WTC11 (cell line): ENCODE data around the gene DNAH17. TPM values are rescaled to one million over a fixed set of nuclear protein-coding genes. Genes with fewer than 3 reads are reported as not detected.
A peak's percentile ranks its signal among the peaks of the same experiment; 100 is the strongest.

Source experiments
- ATAC-seq: fragments of 200-7000 bp; cut with Tn5 transposase; 2 replicates; pipeline ENCODE4 v1.10.0; 2021; ENCODE audit warnings: mild to moderate bottlenecking, moderate library complexity
- CTCF ChIA-PET: fragments of 300-600 bp; sonication (Branson Sonifier 250); formaldehyde crosslinking; loops from one replicate; lab custom pipeline; 2021; ENCODE audit warnings: antibody characterized with exemption; lab: Charles Lee
- POLR2A ChIA-PET: fragments of 350-600 bp; sonication (Branson Sonifier 250); formaldehyde crosslinking; loops from one replicate; lab custom pipeline; 2021; ENCODE audit warnings: antibody characterized with exemption; lab: Charles Lee
- DNase-seq: peaks from one replicate; pipeline ENCODE4 v3.0.0; 2021; ENCODE audit warnings: low spot score
- H3K27ac Mint-ChIP-seq: 2 replicates; pipeline ENCODE4 v1.8.0; 2021; ENCODE audit warnings: mixed read lengths
- H3K27me3 Mint-ChIP-seq: 2 replicates; pipeline ENCODE4 v1.8.0; 2021; ENCODE audit warnings: low read depth, mild to moderate bottlenecking, moderate library complexity, mixed read lengths
- H3K36me3 Mint-ChIP-seq: 2 replicates; pipeline ENCODE4 v1.8.0; 2021; ENCODE audit warnings: mixed read lengths
- H3K4me1 Mint-ChIP-seq: 2 replicates; pipeline ENCODE4 v1.8.0; 2022; ENCODE audit warnings: mixed read lengths
- H3K4me3 Mint-ChIP-seq: 2 replicates; pipeline ENCODE4 v1.8.0; 2021; ENCODE audit warnings: mild to moderate bottlenecking, moderate library complexity, mixed read lengths
- H3K9me3 Mint-ChIP-seq: 2 replicates; pipeline ENCODE4 v1.8.0; 2021; ENCODE audit warnings: mixed read lengths
- ATF6 ChIP-seq: sonication (generic); formaldehyde crosslinking; IDR thresholded peaks from 2 replicates; pipeline ENCODE4 v1.8.1; 2023; ENCODE audit warnings: mild to moderate bottlenecking, missing genetic modification reagents
- CDX4 ChIP-seq: fragments of 250-450 bp; sonication (Bioruptor Pico); IDR thresholded peaks from 2 replicates; pipeline ENCODE4 v1.9.0; 2021; ENCODE audit warnings: moderate library complexity, mild to moderate bottlenecking, inconsistent platforms, borderline replicate concordance
- CREB1 ChIP-seq: sonication (generic); formaldehyde crosslinking; IDR thresholded peaks from 2 replicates; pipeline ENCODE4 v1.8.0; 2023; ENCODE audit warnings: mild to moderate bottlenecking, missing genetic modification reagents
- ETV6 ChIP-seq: sonication (generic); formaldehyde crosslinking; IDR thresholded peaks from 2 replicates; pipeline ENCODE4 v1.8.1; 2022; ENCODE audit warnings: mild to moderate bottlenecking, missing genetic modification reagents
- FOXP4 ChIP-seq: sonication (generic); formaldehyde crosslinking; IDR thresholded peaks from 2 replicates; pipeline ENCODE4 v1.8.0; 2022; ENCODE audit warnings: mild to moderate bottlenecking, missing genetic modification reagents
- GRHL2 ChIP-seq: fragments of 250-450 bp; sonication (Bioruptor Pico); IDR thresholded peaks from 2 replicates; pipeline ENCODE4 v1.8.0; 2022; ENCODE audit warnings: mild to moderate bottlenecking, moderate library complexity; ENCODE audit not compliant: insufficient replicate concordance, severe bottlenecking
- JUN ChIP-seq: sonication (generic); formaldehyde crosslinking; IDR thresholded peaks from 2 replicates; pipeline ENCODE4 v1.8.0; 2023; ENCODE audit warnings: mild to moderate bottlenecking, missing genetic modification reagents
- NR3C1 ChIP-seq: sonication (generic); formaldehyde crosslinking; conservative IDR thresholded peaks from 2 replicates; pipeline ENCODE4 v1.8.1; 2023; ENCODE audit warnings: low read depth, mild to moderate bottlenecking, missing genetic modification reagents
- OVOL2 ChIP-seq: fragments of 250-450 bp; sonication (Bioruptor Pico); IDR thresholded peaks from 2 replicates; pipeline ENCODE4 v1.9.0; 2021; ENCODE audit warnings: mild to moderate bottlenecking, borderline replicate concordance
- PRRX2 ChIP-seq: fragments of 250-450 bp; sonication (Bioruptor Pico); IDR thresholded peaks from 2 replicates; pipeline ENCODE4 v1.8.0; 2021; ENCODE audit warnings: mild to moderate bottlenecking
- RELA ChIP-seq: sonication (generic); formaldehyde crosslinking; IDR thresholded peaks from 2 replicates; pipeline ENCODE4 v1.8.1; 2022; ENCODE audit warnings: missing genetic modification reagents, mild to moderate bottlenecking, borderline replicate concordance
- RORB ChIP-seq: fragments of 250-450 bp; sonication (Bioruptor Pico); IDR thresholded peaks from 2 replicates; pipeline ENCODE4 v1.9.0; 2021; ENCODE audit warnings: mild to moderate bottlenecking
- SOX15 ChIP-seq: fragments of 250-450 bp; sonication (Bioruptor Pico); IDR thresholded peaks from 2 replicates; pipeline ENCODE4 v1.9.0; 2021; ENCODE audit warnings: mild to moderate bottlenecking
- SP1 ChIP-seq: sonication (generic); formaldehyde crosslinking; conservative IDR thresholded peaks from 2 replicates; pipeline ENCODE4 v1.8.1; 2022; ENCODE audit warnings: missing genetic modification reagents
- TEAD4 ChIP-seq: sonication (generic); formaldehyde crosslinking; IDR thresholded peaks from 2 replicates; pipeline ENCODE4 v1.8.0; 2022; ENCODE audit warnings: mild to moderate bottlenecking, missing genetic modification reagents
- TP53 ChIP-seq: sonication (generic); formaldehyde crosslinking; IDR thresholded peaks from 2 replicates; pipeline ENCODE4 v1.8.1; 2023; ENCODE audit warnings: mild to moderate bottlenecking, missing genetic modification reagents
- ZNF121 ChIP-seq: sonication (generic); formaldehyde crosslinking; IDR thresholded peaks from 2 replicates; pipeline ENCODE4 v1.8.0; 2023; ENCODE audit warnings: missing genetic modification reagents
- ZNF396 ChIP-seq: fragments of 250-450 bp; sonication (Bioruptor Pico); IDR thresholded peaks from 2 replicates; pipeline ENCODE4 v1.8.0; 2021; ENCODE audit warnings: mild to moderate bottlenecking, moderate library complexity, borderline replicate concordance
- ZNF423 ChIP-seq: fragments of 250-450 bp; sonication (Bioruptor Pico); IDR thresholded peaks from 2 replicates; pipeline ENCODE4 v2.1.2; 2022; ENCODE audit warnings: mild to moderate bottlenecking, moderate library complexity
- total RNA-seq: library from RNA; stranded (reverse); gene quantifications from 3 replicates; pipeline ENCODE4 v1.2.3, GENCODE V29; 2021
- TF ChIP-seq, protein P1 (sequence below): sonication (generic); formaldehyde crosslinking; IDR thresholded peaks from 2 replicates; pipeline ENCODE4 v1.8.1; 2022; ENCODE audit warnings: missing genetic modification reagents, borderline replicate concordance
- TF ChIP-seq, protein P2 (sequence below): sonication (generic); formaldehyde crosslinking; IDR thresholded peaks from 2 replicates; pipeline ENCODE4 v1.8.0; 2023; ENCODE audit warnings: missing genetic modification reagents

DNAH17 gene
- total RNA-seq, 1 experiment from 2014 or later, result 0.87 TPM

- peak overlapping the region; percentile 44 for H3K27ac Mint-ChIP-seq
- H3K27me3 Mint-ChIP-seq, result no peaks in the 10 kb centered on the region
- TF ChIP-seq CDX4 (CRISPR knock-in tag), result no peak
- no peak for TF ChIP-seq JUN (CRISPR knock-in tag)
- no peak for TF ChIP-seq ZNF423
- TF ChIP-seq, protein P1, sequence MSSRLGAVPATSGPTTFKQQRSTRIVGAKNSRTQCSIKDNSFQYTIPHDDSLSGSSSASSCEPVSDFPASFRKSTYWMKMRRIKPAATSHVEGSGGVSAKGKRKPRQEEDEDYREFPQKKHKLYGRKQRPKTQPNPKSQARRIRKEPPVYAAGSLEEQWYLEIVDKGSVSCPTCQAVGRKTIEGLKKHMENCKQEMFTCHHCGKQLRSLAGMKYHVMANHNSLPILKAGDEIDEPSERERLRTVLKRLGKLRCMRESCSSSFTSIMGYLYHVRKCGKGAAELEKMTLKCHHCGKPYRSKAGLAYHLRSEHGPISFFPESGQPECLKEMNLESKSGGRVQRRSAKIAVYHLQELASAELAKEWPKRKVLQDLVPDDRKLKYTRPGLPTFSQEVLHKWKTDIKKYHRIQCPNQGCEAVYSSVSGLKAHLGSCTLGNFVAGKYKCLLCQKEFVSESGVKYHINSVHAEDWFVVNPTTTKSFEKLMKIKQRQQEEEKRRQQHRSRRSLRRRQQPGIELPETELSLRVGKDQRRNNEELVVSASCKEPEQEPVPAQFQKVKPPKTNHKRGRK (CRISPR knock-in tag), result no peak
- TF ChIP-seq, protein P2, sequence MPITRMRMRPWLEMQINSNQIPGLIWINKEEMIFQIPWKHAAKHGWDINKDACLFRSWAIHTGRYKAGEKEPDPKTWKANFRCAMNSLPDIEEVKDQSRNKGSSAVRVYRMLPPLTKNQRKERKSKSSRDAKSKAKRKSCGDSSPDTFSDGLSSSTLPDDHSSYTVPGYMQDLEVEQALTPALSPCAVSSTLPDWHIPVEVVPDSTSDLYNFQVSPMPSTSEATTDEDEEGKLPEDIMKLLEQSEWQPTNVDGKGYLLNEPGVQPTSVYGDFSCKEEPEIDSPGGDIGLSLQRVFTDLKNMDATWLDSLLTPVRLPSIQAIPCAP, result no peak
- TF ChIP-seq ATF6 (CRISPR knock-in tag), result no peak
- TF ChIP-seq ZNF121, result no peak
- no peak for TF ChIP-seq SP1 (CRISPR knock-in tag)
- H3K4me1 Mint-ChIP-seq, result peaks cover 17% of the 10 kb centered on the region
- H3K36me3 Mint-ChIP-seq, result peaks cover 21% of the 10 kb centered on the region
- CTCF ChIA-PET, result interaction anchor here (1.1 to 1.4 kb wide), 3 partner anchors 43 to 49 kb away, joined by 4 to 8 read pairs (median 4); no protein-coding TSS in a partner anchor
- POLR2A ChIA-PET, result no interaction called here
- ATAC-seq (no peak), DNase-seq (no peak)
- H3K4me3 Mint-ChIP-seq, result no peak overlapping the region
- no peaks in the 10 kb centered on the region for H3K9me3 Mint-ChIP-seq
Measured at GRCh38 chr17:78409191-78409928, 167.8 kb downstream of the DNAH17 start.

DNA sequence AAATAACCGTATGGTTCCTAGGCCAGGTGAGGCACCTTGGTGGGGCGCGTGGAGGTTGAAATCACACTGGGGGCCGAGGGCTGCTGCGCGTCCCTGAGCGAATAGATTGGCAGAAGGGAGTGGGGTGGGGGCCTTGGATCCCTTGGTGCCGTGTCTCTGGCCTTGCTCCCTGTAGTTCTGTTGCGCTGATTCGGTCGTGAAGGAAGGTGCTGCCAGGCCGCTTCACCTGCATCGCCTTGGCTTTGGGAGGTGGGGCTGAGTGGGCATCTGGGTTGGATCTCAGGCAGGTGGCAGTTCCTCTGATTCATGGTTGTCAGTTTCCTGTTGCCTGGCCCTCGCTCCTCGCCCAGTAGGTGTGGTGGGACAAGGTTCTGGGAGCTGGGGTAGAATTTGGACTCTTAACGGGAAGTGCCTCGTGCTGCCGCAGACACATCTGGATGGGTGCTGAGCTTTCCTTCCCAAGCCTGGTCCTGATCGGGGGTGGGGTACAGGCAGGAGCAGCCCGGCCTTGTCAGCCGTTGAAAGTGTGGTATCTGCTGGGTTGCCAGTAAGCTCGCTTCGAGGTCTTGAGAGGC lies 168.6 kb downstream of the DNAH17 start:
- no peak for TF ChIP-seq FOXP4
- TF ChIP-seq RELA (CRISPR knock-in tag), result 0 out of 2 replicates have a peak, but pooled peaks have one; percentile 29
- TF ChIP-seq, all 79 proteins: peak for 1
- ATAC-seq (no peak), DNase-seq (no peak)
- H3K4me3 Mint-ChIP-seq, result no peak overlapping the region
- no peaks in the 10 kb centered on the region for H3K9me3 Mint-ChIP-seq
- H3K27ac Mint-ChIP-seq, result peak overlapping the region; percentile 52
- H3K36me3 Mint-ChIP-seq, result peaks cover 27% of the 10 kb centered on the region
- CTCF ChIA-PET, result interaction anchor here (1.1 to 1.4 kb wide), 2 partner anchors 43 to 48 kb away, joined by 4 read pairs; no protein-coding TSS in a partner anchor
- H3K27me3 Mint-ChIP-seq, result no peaks in the 10 kb centered on the region
- peaks cover 17% of the 10 kb centered on the region for H3K4me1 Mint-ChIP-seq
- POLR2A ChIA-PET, result no interaction called here

DNA sequence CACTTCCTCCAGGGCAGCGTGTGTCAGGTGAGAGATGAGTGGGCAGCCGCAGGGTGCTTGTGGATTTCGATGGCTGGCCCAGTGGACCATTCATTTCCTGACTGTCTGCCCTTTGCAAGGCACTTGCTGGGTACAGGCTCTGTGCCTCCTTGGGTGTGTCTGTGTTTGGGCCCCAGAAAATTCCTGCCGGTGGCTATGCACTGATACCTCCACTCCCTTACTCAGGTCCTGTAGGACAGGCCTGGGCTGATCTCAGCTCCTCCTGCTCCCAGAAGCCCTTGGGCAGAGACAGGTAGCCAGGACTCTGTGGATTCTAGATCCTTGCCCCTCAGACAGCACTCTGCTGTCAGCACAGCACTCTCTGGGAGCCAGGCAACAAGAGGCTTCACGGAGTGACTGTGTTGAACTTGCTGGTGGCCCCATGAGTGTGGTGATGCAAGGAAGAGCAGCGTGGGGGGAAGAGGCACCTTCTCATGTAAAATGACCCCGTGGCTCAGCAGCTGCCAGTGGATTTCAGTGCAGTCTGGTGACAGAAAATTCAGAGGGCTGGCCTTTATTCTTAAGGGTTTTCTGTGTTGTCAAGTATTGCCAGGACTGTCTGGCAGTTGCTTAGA lies 169.7 kb downstream of the DNAH17 start:
- ATAC-seq (no peak), DNase-seq (no peak)
- H3K9me3 Mint-ChIP-seq, result no peaks in the 10 kb centered on the region
- H3K27ac Mint-ChIP-seq, result peak overlapping the region; percentile 47
- peaks cover 17% of the 10 kb centered on the region for H3K4me1 Mint-ChIP-seq
- no peak overlapping the region for H3K4me3 Mint-ChIP-seq
- CTCF ChIA-PET, result interaction anchor here (0.5 to 2.0 kb wide), 3 partner anchors 10 to 47 kb away, joined by 3 to 8 read pairs (median 8); partner anchors contain the start of gene SOCS3
- no peaks in the 10 kb centered on the region for H3K27me3 Mint-ChIP-seq
- POLR2A ChIA-PET, result no interaction called here
- peaks cover 34% of the 10 kb centered on the region for H3K36me3 Mint-ChIP-seq
- TF ChIP-seq, protein P2, result no peak
- TF ChIP-seq PRRX2 (CRISPR knock-in tag) (no peak), TP53 (CRISPR knock-in tag) (no peak), CREB1 (CRISPR knock-in tag) (no peak), TEAD4 (no peak), ZNF396 (CRISPR knock-in tag) (no peak), NR3C1 (CRISPR knock-in tag) (no peak), RORB (CRISPR knock-in tag) (no peak), SOX15 (CRISPR knock-in tag) (no peak), JUN (CRISPR knock-in tag) (no peak), OVOL2 (CRISPR knock-in tag) (no peak), ZNF423 (no peak), ETV6 (CRISPR knock-in tag) (no peak), GRHL2 (CRISPR knock-in tag) (no peak)
